PFSK-1 (cell line): ENCODE results near the gene NCOA5.

Experiments used
- REST ChIP-seq, 2 experiments: IDR thresholded peaks; 2 replicates each; pipeline versions ENCODE4 v1.6.1 to v1.8.0; 2011 to 2012; ENCODE audit warnings: low read depth in 2 of 2, low read length in 2 of 2, control low read depth in 1 of 2, inconsistent platforms in 1 of 2, mild to moderate bottlenecking in 1 of 2, moderate library complexity in 1 of 2; ENCODE audit not compliant: insufficient read depth in 1 of 2
- TAF1 ChIP-seq: IDR thresholded peaks from 2 replicates; pipeline ENCODE4 v1.6.1; 2012; ENCODE audit warnings: low read length, control low read depth, borderline replicate concordance; ENCODE audit not compliant: insufficient read depth

DNA sequence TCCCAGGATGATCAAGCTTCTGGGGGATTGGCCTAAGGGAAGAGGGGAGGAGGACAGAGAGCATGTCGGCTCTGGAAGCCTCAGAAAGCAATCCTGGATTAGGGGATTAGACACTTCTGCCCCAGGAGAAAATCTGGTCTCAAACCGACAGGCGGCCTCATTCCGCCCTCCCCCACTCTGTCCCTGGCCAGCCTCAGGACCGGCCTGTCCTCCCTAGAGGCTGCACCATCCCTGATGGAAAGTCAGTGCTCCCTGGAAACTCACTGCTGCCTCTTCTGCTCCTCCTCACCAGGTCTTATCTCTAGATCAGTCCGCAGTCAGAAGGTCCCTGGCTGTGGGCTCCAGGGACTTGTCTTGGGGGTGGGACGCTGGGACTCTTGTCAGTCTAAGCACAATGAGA lies 61.7 kb downstream of the NCOA5 start:
- TF ChIP-seq TAF1 (no peak), REST (IDR thresholded peaks at IDR 0.05; ENCODE audit: insufficient read depth in 1 of 2, low read depth in 2 of 2, low read length in 2 of 2) (no peak; a peak in 2 of 4 replicates)
